ENCODE data around the gene PPP1R12B.

GRCh38 chr1:202302166-202302565, 46.3 kb upstream of the PPP1R12B start:
- TF ChIP-seq CTCF (conservative IDR thresholded peaks at IDR 0.05; ENCODE audit: low read depth, low read length) = no peak
- TF ChIP-seq EZH2 (IDR thresholded peaks at IDR 0.05; ENCODE audit: borderline replicate concordance, low read depth, low read length, poor library complexity, severe bottlenecking) = no peak

Data from A673 (cell line).